SK-N-SH treated with all-trans-retinoic acid at 6 μM for 48 hours (cell line): ENCODE data around the gene RAN.

Experiments used
- ARNTL ChIP-seq: fragments of 450-650 bp; formaldehyde crosslinking; IDR thresholded peaks from 2 replicates; pipeline ENCODE4 v1.5.0; 2020; ENCODE audit warnings: low read depth, mild to moderate bottlenecking, moderate library complexity, borderline replicate concordance
- CSRNP3 ChIP-seq: fragments of 250-450 bp; sonication (Bioruptor Pico); IDR thresholded peaks from 2 replicates; pipeline ENCODE4 v1.5.1; 2021; ENCODE audit warnings: mild to moderate bottlenecking, moderate library complexity
- ESRRG ChIP-seq: fragments of 250-450 bp; sonication (Bioruptor Pico); IDR thresholded peaks from 2 replicates; pipeline ENCODE4 v1.6.1; 2021; ENCODE audit warnings: mild to moderate bottlenecking
- GLIS3 ChIP-seq: fragments of 250-450 bp; sonication (Bioruptor Pico); IDR thresholded peaks from 2 replicates; pipeline ENCODE4 v1.5.0; 2020; ENCODE audit warnings: mild to moderate bottlenecking, moderate library complexity
- ISL1 ChIP-seq: fragments of 250-450 bp; sonication (Bioruptor Pico); IDR thresholded peaks from 2 replicates; pipeline ENCODE4 v2.1.2; 2022; ENCODE audit warnings: mild to moderate bottlenecking, moderate library complexity
- PPARA ChIP-seq: fragments of 250-450 bp; sonication (Bioruptor Pico); IDR thresholded peaks from 2 replicates; pipeline ENCODE4 v1.5.0; 2020; ENCODE audit warnings: mild to moderate bottlenecking, borderline replicate concordance
- RARB ChIP-seq: fragments of 250-450 bp; sonication (Bioruptor Pico); IDR thresholded peaks from 2 replicates; pipeline ENCODE4 v1.8.0; 2021; ENCODE audit warnings: mild to moderate bottlenecking, moderate library complexity
- SNAI2 ChIP-seq: fragments of 250-450 bp; sonication (Bioruptor Pico); IDR thresholded peaks from 2 replicates; pipeline ENCODE4 v1.5.0; 2020; ENCODE audit warnings: mild to moderate bottlenecking, moderate library complexity
- TOX ChIP-seq: fragments of 250-450 bp; sonication (Bioruptor Pico); IDR thresholded peaks from 2 replicates; pipeline ENCODE4 v1.8.0; 2021; ENCODE audit warnings: mild to moderate bottlenecking, moderate library complexity, borderline replicate concordance
- TSHZ2 ChIP-seq: fragments of 250-450 bp; sonication (Bioruptor Pico); IDR thresholded peaks from 2 replicates; pipeline ENCODE4 v1.5.0; 2020; ENCODE audit warnings: mild to moderate bottlenecking, moderate library complexity
- ZC3H10 ChIP-seq: fragments of 250-450 bp; sonication (Bioruptor Pico); IDR thresholded peaks from 2 replicates; pipeline ENCODE4 v1.5.1; 2021; ENCODE audit warnings: mild to moderate bottlenecking, moderate library complexity
- ZFP30 ChIP-seq: fragments of 450-650 bp; formaldehyde crosslinking; IDR thresholded peaks from 2 replicates; pipeline ENCODE4 v1.5.0; 2022; ENCODE audit warnings: mild to moderate bottlenecking, moderate library complexity
- ZNF70 ChIP-seq: fragments of 450-650 bp; formaldehyde crosslinking; IDR thresholded peaks from 2 replicates; pipeline ENCODE4 v1.5.0; 2020; ENCODE audit warnings: mild to moderate bottlenecking, moderate library complexity
- ZNF8 ChIP-seq: fragments of 450-650 bp; formaldehyde crosslinking; IDR thresholded peaks from 2 replicates; pipeline ENCODE4 v1.5.0; 2020; ENCODE audit warnings: mild to moderate bottlenecking, moderate library complexity

GRCh38 chr12:130847112-130847511 is 24.8 kb upstream of the RAN start:
- no peak for TF ChIP-seq PPARA (CRISPR knock-in tag)
- TF ChIP-seq ISL1 = no peak
- no peak for TF ChIP-seq TOX (CRISPR knock-in tag)
- no peak for TF ChIP-seq RARB (CRISPR knock-in tag)
- TF ChIP-seq ESRRG (CRISPR knock-in tag) = no peak
- no peak for TF ChIP-seq ZFP30 (CRISPR knock-in tag)
- TF ChIP-seq ZNF70 (CRISPR knock-in tag) = no peak
- TF ChIP-seq ARNTL = no peak
- TF ChIP-seq SNAI2 (CRISPR knock-in tag) = no peak
- TF ChIP-seq ZNF8 = no peak
- no peak for TF ChIP-seq CSRNP3
- TF ChIP-seq GLIS3 (CRISPR knock-in tag) = no peak
- TF ChIP-seq TSHZ2 (CRISPR knock-in tag) = no peak
- no peak for TF ChIP-seq ZC3H10 (CRISPR knock-in tag)
